Nephron progenitor cell (in vitro differentiated cells): ENCODE results near the gene CST2.
A peak's percentile ranks its signal among the peaks of the same experiment; 100 is the strongest.

ENCODE experiments used
- DNase-seq: peaks from one replicate; pipeline ENCODE4 v3.0.0; 2021
- H3K27ac Mint-ChIP-seq: 2 replicates; pipeline ENCODE4 v1.8.0; 2021; ENCODE audit warnings: mild to moderate bottlenecking, moderate library complexity, mixed read lengths
- H3K27me3 Mint-ChIP-seq: 2 replicates; pipeline ENCODE4 v1.8.0; 2021; ENCODE audit warnings: mild to moderate bottlenecking, low read depth, mixed read lengths; ENCODE audit not compliant: poor library complexity
- H3K36me3 Mint-ChIP-seq: 2 replicates; pipeline ENCODE4 v1.8.0; 2021; ENCODE audit warnings: low read depth, mixed read lengths
- H3K4me1 Mint-ChIP-seq: 2 replicates; pipeline ENCODE4 v1.8.0; 2021; ENCODE audit warnings: mixed read lengths
- H3K4me3 Mint-ChIP-seq: 2 replicates; pipeline ENCODE4 v1.8.0; 2021; ENCODE audit warnings: mild to moderate bottlenecking, moderate library complexity, mixed read lengths
- H3K9me3 Mint-ChIP-seq: 2 replicates; pipeline ENCODE4 v1.8.0; 2021; ENCODE audit warnings: mild to moderate bottlenecking, moderate library complexity, mixed read lengths
- CTCF ChIP-seq: fragments of 200-600 bp; sonication (generic); IDR thresholded peaks from 2 replicates; pipeline ENCODE4 v1.5.0; 2021; ENCODE audit warnings: antibody characterized with exemption

Gene CST2

GRCh38 chr20:23776067-23776771 is 50.3 kb downstream of the CST2 start:
- Mint-ChIP-seq H3K27me3 (peaks cover 7% of the 10 kb centered on the region), H3K4me1 (peaks cover 64% of the 10 kb centered on the region), H3K36me3 (no peaks in the 10 kb centered on the region), H3K27ac (peak overlapping the region; percentile 66), H3K9me3 (no peaks in the 10 kb centered on the region), H3K4me3 (peak overlapping the region; percentile 51)
- peak; percentile 69 for DNase-seq
- TF ChIP-seq CTCF = peak; percentile 23

DNA sequence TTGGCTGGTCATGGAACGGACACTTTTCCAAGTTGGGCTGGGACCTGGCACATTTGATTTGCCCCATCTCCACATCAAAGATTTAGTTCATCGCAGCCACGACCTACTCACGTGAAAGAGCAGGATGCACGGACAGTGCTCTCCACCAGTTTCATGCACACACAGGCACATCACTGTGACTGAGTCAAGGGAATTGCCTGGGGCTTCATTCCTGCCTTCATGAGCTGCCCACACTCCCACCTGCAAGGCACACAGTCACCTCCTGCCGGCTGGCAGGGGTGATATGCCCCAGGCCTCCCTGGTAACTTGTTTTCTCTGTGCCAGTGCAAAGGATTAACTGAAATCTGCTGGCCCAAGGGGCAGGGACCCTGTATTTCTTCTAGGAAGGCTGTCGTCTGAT is 52.4 kb downstream of the CST2 start:
- peaks cover 62% of the 10 kb centered on the region for H3K4me1 Mint-ChIP-seq
- peaks cover 12% of the 10 kb centered on the region for H3K27me3 Mint-ChIP-seq

More for the DNA sequence above, 52.4 kb downstream of the CST2 start:
- H3K4me3 Mint-ChIP-seq = no peak overlapping the region
- no peaks in the 10 kb centered on the region for H3K9me3 Mint-ChIP-seq
- no peak for TF ChIP-seq CTCF
- H3K27ac Mint-ChIP-seq = no peak overlapping the region
- H3K36me3 Mint-ChIP-seq = no peaks in the 10 kb centered on the region
- DNase-seq = no peak
